Aorta (tissue), 5 donors: ENCODE data around the gene AMFR. TPM values are rescaled to one million over a fixed set of nuclear protein-coding genes. Genes with fewer than 3 reads are reported as not detected.
"Not testable (repeated sequence)": the region's sequence is repeated elsewhere in the genome, so short reads cannot be mapped to it uniquely, and the experiment has no call there.

Experiments used
- ATAC-seq: fragments of 200-7000 bp; cut with Tn5 transposase; one replicate; pipeline ENCODE4 v1.9.1; 2022; ENCODE audit warnings: moderate library complexity; ENCODE audit not compliant: low FRiP score
- DNase-seq, 2 donors: peaks; one replicate each; pipeline ENCODE4 v3.0.0-alpha.2; 2020
- H3K27ac ChIP-seq, 2 donors: one replicate each; pipeline ENCODE4 v1.5.1; 2013; ENCODE audit warnings: low read length in 2 of 2, mild to moderate bottlenecking in 2 of 2, moderate library complexity in 2 of 2, control low read depth in 1 of 2, inconsistent platforms in 1 of 2, low read depth in 1 of 2
- H3K27me3 ChIP-seq, 2 donors: one replicate each; pipeline ENCODE4 v1.6.1; 2013; ENCODE audit warnings: control low read depth in 1 of 2, low read length in 1 of 2, mild to moderate bottlenecking in 1 of 2, moderate library complexity in 1 of 2; ENCODE audit not compliant: insufficient read depth in 2 of 2, control insufficient read depth in 1 of 2
- H3K36me3 ChIP-seq, 2 donors: one replicate each; pipeline ENCODE4 v1.6.1; 2013; ENCODE audit warnings: control low read depth in 1 of 2, low read length in 1 of 2, mild to moderate bottlenecking in 1 of 2; ENCODE audit not compliant: insufficient read depth in 2 of 2, control insufficient read depth in 1 of 2
- H3K4me1 ChIP-seq, 2 donors: one replicate each; pipeline ENCODE4 v1.6.1; 2013; ENCODE audit warnings: low read length in 2 of 2, control low read depth in 1 of 2, mild to moderate bottlenecking in 1 of 2, moderate library complexity in 1 of 2; ENCODE audit not compliant: insufficient read depth in 2 of 2, control insufficient read depth in 1 of 2
- H3K4me3 ChIP-seq, 2 donors: one replicate each; pipeline ENCODE4 v1.5.1; 2013; ENCODE audit warnings: low read length in 2 of 2, control low read depth in 1 of 2, mild to moderate bottlenecking in 1 of 2
- H3K9me3 ChIP-seq: one replicate; pipeline ENCODE4 v1.6.1; 2013; ENCODE audit warnings: mild to moderate bottlenecking, low read length; ENCODE audit not compliant: control insufficient read depth
- WGBS, 2 donors: extraction: QIAGEN DNeasy Blood & Tissue Kit; methylation state at CpG; one replicate each; pipeline ENCODE4 v1.1.7; 2013; 5-methylcytosine and 5-hydroxymethylcytosine counted together
- intact Hi-C, 2 donors: fragments of 100-400 bp; cut with DNase I; formaldehyde crosslinking; loops; one replicate each; pipeline versions ENCODE4 v1.14.2 to v1.15.0; 2022
- polyA plus RNA-seq, 2 donors: library from polyadenylated mRNA; stranded (reverse); fragments of 200-250 nt; gene quantifications; one replicate each; pipeline ENCODE4 v1.2.3, GENCODE V29; 2013
- total RNA-seq, 2 donors: library from RNA; stranded (reverse); fragmentation: NEBNext Ultra II Directional; extraction: Animal tissue kit (Norgen Biotek cat#: 25700); gene quantifications; one replicate each; pipeline ENCODE4 v1.2.1, GENCODE V29; 2021
- donor health status: healthy with polysubstance abuse.
- donor health status: Bipolar disorder and iron deficiency.
- donor health status: DM: no; HTN: no; CAD: no.
- donor health status: DM: no; HTN: no; CAD: no.
- donor health status: DM: yes; HTN: yes; CAD: no.

AMFR gene
- total and polyA plus RNA-seq, 4 donors, result 34.6 to 124 (median 88.8) TPM

GRCh38 chr16:56388209-56388608, 37.1 kb downstream of the AMFR start:
- no peak for ATAC-seq
- no peaks in the 10 kb centered on the region for H3K9me3 ChIP-seq
- H3K36me3 ChIP-seq, result peaks cover 11 to 14% of the 10 kb centered on the region in 2 donors
- intact Hi-C loops, result no loop called here
- H3K4me3 ChIP-seq, result no peak overlapping the region
- H3K27me3 ChIP-seq, result no peaks in the 10 kb centered on the region
- H3K4me1 ChIP-seq, result no peaks in the 10 kb centered on the region
- no peak overlapping the region for H3K27ac ChIP-seq
- DNase-seq, result no peak

- H3K4me3 ChIP-seq, result no peak overlapping the region
- intact Hi-C loops, result no loop called here
- H3K36me3 ChIP-seq, result peaks cover 11 to 14% of the 10 kb centered on the region in 2 donors
- H3K27ac ChIP-seq, result no peak overlapping the region
- 90% methylated on average over 3 of the region's 3 CpGs for WGBS, 2 donors
- DNase-seq, result no peak
- no peaks in the 10 kb centered on the region for H3K4me1 ChIP-seq
- H3K9me3 ChIP-seq, result no peaks in the 10 kb centered on the region
- H3K27me3 ChIP-seq, result no peaks in the 10 kb centered on the region
- no peak for ATAC-seq
These were observed 37.9 kb downstream of the AMFR start for GRCh38 chr16:56387396-56387795.

- ATAC-seq (no peak), DNase-seq (no peak)
- Histone ChIP-seq H3K9me3 (peaks cover 4% of the 10 kb centered on the region), H3K27me3 (no peaks in the 10 kb centered on the region), H3K36me3 (peaks cover 9 to 10% of the 10 kb centered on the region in 2 donors), H3K4me1 (no peaks in the 10 kb centered on the region), H3K4me3 (no peak overlapping the region), H3K27ac (no peak overlapping the region)
- WGBS, 2 donors, result 84 to 90% methylated on average over 4 of the region's 4 CpGs
- intact Hi-C loops, result no loop called here
These were observed 41.1 kb downstream of the AMFR start for GRCh38 chr16:56384074-56384721.

GRCh38 chr16:56382901-56383355, 42.4 kb downstream of the AMFR start:
- intact Hi-C loops, result no loop called here
- DNase-seq, result no peak
- ATAC-seq, result no peak
- H3K4me1 ChIP-seq, result no peaks in the 10 kb centered on the region
- H3K9me3 ChIP-seq, result peaks cover 4% of the 10 kb centered on the region
- no peak overlapping the region for H3K27ac ChIP-seq
- H3K4me3 ChIP-seq, result no peak overlapping the region
- 53 to 58% methylated on average over 5 of the region's 5 CpGs for WGBS, 2 donors
- peaks cover 3 to 8% of the 10 kb centered on the region in 2 donors for H3K36me3 ChIP-seq
- H3K27me3 ChIP-seq, result no peaks in the 10 kb centered on the region

GRCh38 chr16:56382459-56382858, 42.9 kb downstream of the AMFR start:
- intact Hi-C loops, result no loop called here
- Histone ChIP-seq H3K4me1 (no peaks in the 10 kb centered on the region), H3K27ac (no peak overlapping the region), H3K27me3 (no peaks in the 10 kb centered on the region), H3K9me3 (peaks cover 4% of the 10 kb centered on the region), H3K36me3 (peaks cover 3 to 8% of the 10 kb centered on the region in 2 donors), H3K4me3 (no peak overlapping the region)
- no peak for DNase-seq
- 94 to 95% methylated on average over 4 of the region's 4 CpGs for WGBS, 2 donors
- no peak for ATAC-seq

GRCh38 chr16:56380778-56381485, 44.4 kb downstream of the AMFR start:
- 96 to 97% methylated on average over 3 of the region's 3 CpGs for WGBS, 2 donors
- H3K4me3 ChIP-seq, H3K9me3 ChIP-seq, H3K27me3 ChIP-seq, intact Hi-C loops, H3K4me1 ChIP-seq, DNase-seq, ATAC-seq, H3K36me3 ChIP-seq, H3K27ac ChIP-seq: not testable (repeated sequence)

- H3K4me3 ChIP-seq, H3K4me1 ChIP-seq, ATAC-seq, H3K9me3 ChIP-seq, H3K27me3 ChIP-seq, DNase-seq, intact Hi-C loops, H3K36me3 ChIP-seq, H3K27ac ChIP-seq: not testable (repeated sequence)
- WGBS, 2 donors, result 89 to 94% methylated on average over 6 of the region's 6 CpGs
These were observed 46.3 kb downstream of the AMFR start for GRCh38 chr16:56379044-56379443.

- H3K27ac ChIP-seq, DNase-seq, H3K4me3 ChIP-seq, H3K27me3 ChIP-seq, H3K36me3 ChIP-seq, H3K4me1 ChIP-seq, H3K9me3 ChIP-seq, intact Hi-C loops, ATAC-seq: not testable (repeated sequence)
- WGBS, 2 donors, result 97 to 98% methylated on average over 6 of the region's 6 CpGs
These were observed 49.6 kb downstream of the AMFR start for GRCh38 chr16:56375792-56376191.

- Histone ChIP-seq H3K4me1 (no peaks in the 10 kb centered on the region), H3K27ac (no peak overlapping the region), H3K9me3 (no peaks in the 10 kb centered on the region), H3K4me3 (no peak overlapping the region), H3K36me3 (no peaks in the 10 kb centered on the region), H3K27me3 (no peaks in the 10 kb centered on the region)
- ATAC-seq (no peak), DNase-seq (no peak)
- intact Hi-C loops, result no loop called here
- 62 to 68% methylated on average over 4 of the region's 4 CpGs for WGBS, 2 donors
These were observed 52.3 kb downstream of the AMFR start for GRCh38 chr16:56373003-56373402.
